HS-5 (cell line): ENCODE data around the gene COL18A1.
"Not testable (repeated sequence)": the region's sequence is repeated elsewhere in the genome, so short reads cannot be mapped to it uniquely, and the experiment has no call there.

Source experiments
- DNase-seq: peaks from one replicate; pipeline ENCODE4 v3.0.0-alpha.2; 2012; ENCODE audit warnings: low read depth

Gene COL18A1

DNA sequence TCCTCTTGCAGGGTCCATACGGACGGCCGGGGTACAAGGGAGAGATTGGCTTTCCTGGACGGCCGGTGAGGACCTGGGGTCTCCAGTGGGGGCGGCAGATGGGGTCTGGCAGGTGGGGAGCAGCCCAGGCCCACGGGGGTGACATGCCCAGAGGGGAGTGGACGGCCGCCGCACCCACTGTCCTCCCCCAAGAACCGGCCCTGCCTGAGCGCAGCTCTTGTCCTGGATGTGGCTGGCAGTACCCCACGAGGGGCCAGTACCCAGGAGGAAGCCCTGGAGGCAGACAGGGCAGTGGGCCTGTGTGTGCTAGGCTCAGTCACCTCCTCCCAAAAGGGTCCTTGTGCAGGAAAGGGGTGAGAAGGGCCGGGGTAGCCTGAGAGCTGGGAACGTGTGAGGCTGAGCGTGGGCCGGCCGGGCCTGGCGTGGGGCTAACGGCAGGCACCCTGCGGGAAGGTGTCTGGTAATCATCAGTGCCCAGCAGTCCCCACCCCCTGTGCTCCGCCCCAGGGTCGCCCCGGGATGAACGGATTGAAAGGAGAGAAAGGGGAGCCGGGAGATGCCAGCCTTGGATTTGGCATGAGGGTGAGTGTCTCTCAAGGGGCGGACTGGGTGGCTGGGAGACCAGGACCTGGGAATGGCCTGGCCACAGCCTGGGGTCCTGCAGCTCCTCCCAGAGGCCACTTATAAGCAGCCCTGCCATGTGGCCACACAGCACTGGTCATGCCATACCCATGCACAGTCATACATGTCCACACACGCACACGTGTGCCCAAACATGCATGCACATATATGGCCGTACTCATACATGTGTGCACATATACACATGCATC, 90.1 kb downstream of the COL18A1 start:
- no peak for DNase-seq

DNA sequence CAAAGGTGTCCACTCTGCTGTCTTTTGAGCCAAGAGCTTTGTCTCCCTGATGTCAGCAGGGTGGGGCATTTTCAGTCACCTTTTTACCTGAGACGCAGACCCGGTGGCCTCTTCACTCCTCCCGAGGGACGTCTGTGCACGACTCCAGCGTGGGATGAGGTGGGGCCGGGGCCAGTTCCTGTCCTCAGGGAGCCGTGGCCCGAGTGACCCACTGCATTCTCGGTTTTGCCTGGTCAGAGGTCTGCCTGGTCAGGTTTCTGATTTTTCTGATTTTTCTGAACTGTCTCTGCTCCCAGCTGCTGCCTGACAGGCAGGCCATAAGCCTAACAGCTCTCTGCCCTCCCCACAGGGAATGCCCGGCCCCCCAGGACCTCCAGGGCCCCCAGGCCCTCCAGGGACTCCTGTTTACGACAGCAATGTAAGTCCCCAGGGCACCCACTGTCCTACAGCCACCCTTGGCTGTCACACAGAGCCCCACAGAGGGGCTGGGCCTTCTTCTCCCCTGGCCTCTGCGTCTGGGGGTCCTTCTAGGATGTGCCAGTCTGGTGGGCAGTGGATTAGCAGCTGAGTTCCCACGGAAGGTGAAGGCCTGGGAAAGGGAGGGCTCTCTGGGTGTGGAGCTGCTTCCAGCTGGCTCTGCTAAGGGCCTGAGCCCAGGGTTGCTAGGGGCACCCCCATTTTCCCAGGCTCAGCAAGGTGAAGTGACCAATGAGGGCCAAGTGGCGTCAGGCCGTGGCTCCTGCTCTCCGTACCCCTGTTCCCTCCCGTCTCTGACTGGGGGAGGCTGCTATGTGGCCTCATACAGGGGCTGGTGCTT, 91.4 kb downstream of the COL18A1 start:
- no peak for DNase-seq

DNA sequence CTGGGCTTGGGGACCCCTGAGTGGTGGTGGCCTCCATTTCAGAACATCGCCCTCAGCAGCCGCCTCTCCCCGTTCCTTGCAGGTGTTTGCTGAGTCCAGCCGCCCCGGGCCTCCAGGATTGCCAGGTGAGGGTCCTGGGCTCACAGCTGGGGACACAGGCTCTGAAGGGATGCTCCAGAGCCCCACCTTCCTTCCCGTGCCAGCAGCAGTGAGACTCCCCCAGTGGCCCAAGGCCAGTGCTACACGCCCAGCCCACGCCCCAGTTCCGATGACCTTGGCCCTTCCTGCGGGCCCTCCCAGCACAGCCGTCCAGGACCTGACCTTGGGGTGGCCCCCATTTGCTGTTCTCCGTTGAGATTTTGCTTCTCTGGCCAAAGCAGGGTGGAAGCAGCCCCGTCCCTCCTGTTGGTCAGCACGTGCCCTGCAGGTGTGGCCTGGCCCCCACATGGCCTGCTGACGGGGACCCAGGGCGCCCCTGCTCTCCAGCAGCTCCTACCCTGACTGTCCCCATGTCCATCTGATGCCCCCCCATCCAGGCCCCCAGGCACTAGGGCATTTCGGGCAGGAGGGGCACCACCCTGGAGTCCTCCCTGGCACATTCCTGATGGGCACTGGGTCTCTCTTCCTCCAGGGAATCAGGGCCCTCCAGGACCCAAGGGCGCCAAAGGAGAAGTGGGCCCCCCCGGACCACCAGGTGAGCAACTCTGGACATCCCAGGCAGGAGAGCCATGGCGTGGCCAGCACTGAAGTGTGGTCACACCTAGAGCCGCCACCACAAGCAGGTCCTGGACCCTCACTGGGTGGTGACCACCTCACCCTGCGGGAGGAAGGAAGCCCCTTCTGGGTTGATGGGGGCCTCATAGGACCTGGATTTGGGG, 92.2 kb downstream of the COL18A1 start:
- DNase-seq, result no peak

DNA sequence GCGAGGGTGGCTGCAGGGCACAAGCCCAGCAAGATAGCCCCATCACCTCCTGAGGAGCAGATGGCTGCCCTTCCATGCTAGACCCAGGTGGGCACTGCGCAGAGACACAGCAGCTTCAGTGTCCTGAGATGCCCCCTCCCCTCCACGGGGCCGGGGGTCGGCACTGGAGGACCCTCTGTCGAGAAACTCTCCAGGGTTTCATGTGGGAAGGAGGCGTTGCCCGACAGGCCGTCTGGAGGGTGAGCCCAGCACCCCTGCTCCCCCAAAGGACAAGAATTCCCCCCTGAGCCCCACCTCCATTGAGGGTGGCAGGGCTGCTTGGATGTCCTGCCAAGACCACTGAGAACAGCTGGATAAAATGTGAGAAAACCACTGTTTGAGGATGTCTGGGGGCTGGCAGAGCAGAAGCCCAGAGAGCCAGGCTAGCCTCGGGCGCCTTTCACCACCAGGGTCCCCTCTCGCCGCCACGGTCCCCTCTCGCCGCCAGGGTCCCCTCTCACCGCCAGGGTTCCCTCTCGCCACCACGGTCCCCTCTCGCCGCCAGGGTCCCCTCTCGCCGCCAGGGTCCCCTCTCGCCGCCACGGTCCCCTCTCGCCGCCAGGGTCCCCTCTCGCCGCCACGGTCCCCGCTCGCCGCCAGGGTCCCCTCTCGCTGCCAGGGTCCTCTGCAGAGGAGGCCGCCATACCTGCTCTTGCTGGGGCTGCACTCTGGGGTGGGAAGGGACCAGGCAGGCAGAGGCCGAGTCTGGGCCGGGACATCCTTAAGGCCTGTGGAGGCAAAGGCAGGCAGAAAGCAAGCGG, 93.1 kb downstream of the COL18A1 start:
- DNase-seq, result no peak

DNA sequence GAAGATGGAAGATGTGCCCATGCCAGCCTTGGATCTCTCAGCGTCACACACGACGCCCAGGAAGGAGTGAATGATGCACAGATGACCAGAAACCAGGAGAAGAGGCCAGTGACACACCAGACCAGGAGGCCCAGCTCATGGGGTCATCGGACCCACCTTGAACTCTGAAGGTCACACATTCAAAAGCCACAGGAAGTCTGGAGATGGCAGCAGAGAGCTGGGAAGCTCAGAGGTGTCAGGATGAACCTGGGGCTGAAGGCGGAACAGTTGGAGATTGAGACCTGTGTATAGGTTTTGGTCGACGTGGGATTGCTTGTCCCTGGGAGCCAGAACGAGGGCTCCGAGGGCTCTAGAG, 93.7 kb downstream of the COL18A1 start:
- DNase-seq, result no peak

DNA sequence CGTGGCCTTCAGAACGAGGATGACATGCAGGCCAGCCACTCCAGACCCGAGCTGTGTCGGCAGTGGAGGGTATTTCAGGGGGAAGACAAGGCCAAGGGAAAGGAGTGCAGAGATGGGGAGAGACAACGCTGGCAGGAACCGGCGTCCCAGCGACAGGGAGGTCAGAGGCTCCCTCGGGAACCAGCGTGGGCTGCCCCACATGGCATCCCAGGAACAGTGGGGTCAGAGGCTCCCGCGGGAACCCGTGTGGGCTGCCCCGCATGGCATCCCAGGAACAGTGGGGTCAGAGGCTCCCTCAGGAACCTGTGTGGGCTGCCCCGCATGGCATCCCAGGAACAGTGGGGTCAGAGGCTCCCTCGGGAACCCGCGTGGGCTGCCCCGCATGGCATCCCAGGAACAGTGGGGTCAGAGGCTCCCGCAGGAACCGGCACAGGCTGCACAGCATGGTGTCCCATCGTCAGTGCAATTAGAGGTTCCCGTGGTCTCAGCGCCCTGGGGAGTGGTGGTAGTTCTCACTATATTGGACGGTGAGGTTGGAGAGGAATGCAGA, 94.3 kb downstream of the COL18A1 start:
- DNase-seq, result no peak

DNA sequence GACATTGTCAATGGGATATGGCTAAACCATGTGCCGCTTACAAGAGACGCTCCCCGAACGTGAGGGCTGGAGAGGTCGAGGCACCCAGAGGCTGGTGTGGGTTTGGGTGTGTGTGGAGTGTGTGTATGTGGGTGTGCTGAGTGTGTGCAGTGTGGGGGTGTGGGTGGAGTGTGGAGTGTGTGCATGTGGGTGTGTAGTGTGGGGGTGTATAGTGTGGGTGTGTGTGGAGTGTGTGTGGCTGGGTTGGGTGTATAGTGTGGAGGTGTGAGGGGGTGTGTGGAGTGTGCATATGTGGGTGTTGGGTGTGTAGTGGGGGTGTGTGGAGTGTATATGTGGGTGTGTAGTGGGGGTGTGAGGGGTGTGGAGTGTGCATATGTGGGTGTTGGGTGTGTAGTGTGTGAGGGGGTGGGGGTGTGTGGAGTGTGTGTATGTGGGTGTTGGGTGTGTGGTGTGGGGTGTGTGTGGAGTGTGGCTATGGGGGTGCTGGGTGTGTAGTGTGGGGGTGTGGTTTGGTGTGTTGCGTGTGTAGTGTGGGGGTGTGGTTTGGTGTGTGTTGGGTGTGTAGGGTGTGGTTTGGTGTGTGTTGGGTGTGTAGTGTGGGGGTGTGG, 95.1 kb downstream of the COL18A1 start:
- DNase-seq, result no peak

DNA sequence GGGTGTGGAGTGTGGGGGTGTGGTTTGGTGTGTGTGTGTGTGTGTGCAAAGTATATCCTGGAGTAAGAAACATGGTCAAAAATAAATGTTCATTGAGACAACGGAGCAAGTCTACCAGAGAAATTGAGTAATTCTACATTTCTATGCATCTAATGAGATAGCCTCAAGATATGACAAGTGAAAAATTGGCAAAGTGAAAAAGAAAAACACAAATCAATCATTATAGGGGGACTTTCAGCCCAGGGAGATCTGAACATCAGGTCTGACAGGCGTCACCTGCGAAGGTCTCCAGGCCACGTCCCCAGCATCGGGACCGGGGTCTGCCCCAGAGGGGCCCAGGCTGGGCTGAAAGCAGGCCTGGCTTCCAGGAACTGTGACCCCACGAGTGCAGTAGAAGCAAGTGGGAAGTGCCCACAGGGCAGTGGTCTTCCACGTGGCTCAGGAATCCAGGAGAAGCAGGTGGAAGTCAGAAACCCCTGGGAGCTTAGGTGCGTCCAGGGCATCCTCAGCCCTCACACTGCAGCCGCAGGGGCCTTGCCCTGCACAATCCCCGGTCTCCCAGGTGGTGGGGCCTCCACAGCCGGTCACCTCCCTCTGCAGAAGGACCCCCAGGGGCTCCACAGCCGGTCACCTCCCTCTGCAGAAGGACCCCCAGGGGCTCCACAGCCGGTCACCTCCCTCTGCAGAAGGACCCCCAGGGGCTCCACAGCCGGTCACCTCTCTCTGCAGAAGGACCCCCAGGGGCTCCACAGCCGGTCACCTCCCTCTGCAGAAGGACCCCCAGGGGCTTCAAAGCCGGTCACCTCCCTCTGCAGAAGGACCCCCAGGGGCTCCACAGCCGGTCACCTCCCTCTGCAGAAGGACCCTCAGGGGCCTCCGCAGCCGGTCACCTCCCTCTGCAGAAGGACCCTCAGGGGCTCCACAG, 96.4 kb downstream of the COL18A1 start:
- DNase-seq, result not testable (repeated sequence)

DNA sequence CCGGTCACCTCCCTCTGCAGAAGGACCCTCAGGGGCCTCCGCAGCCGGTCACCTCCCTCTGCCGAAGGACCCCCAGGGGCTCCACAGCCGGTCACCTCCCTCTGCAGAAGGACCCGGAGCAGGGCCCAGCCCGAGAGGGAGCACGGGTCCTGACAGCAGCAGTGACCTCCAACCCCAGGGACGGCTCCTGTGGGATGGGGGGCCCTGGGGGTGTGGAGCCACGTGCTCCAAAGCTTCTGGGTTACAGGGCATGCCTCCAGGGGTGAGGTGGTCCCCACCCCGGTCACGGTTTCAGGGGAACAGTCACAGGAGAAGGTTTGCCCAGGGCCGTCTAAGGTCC, 97.0 kb downstream of the COL18A1 start:
- DNase-seq, result no peak

DNA sequence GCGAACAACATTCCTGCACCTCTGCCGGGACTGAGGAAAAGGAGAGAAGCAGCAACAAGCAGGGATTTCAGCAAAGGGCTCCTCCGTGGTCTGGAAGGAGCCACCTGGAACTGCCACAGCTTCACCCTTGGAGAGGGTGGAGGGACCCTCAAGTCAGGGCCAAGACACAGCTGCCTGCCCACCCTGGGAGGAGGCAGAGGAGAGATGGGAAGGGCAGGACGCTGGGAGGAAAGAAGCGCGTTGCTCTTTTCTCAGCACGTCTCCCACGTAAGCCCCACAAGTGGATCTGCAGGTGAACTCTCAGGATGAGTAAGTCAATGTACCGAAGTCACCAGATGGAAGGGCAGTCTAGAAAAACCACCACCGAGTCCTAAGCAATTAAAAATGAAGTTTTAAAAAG, 97.6 kb downstream of the COL18A1 start:
- DNase-seq, result no peak

DNA sequence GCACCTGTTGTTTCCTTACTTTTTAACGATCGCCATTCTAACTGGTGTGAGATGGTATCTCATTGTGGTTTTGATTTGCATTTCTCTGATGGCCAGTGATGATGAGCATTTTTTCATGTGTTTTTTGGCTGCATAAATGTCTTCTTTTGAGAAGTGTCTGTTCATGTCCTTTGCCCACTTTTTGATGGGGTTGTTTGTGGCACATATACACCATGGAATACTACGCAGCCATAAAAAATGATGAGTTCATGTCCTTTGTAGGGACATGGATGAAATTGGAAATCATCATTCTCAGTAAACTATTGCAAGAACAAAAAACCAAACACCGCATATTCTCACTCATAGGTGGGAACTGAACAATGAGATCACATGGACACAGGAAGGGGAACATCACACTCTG, 98.3 kb downstream of the COL18A1 start:
- not testable (repeated sequence) for DNase-seq

DNA sequence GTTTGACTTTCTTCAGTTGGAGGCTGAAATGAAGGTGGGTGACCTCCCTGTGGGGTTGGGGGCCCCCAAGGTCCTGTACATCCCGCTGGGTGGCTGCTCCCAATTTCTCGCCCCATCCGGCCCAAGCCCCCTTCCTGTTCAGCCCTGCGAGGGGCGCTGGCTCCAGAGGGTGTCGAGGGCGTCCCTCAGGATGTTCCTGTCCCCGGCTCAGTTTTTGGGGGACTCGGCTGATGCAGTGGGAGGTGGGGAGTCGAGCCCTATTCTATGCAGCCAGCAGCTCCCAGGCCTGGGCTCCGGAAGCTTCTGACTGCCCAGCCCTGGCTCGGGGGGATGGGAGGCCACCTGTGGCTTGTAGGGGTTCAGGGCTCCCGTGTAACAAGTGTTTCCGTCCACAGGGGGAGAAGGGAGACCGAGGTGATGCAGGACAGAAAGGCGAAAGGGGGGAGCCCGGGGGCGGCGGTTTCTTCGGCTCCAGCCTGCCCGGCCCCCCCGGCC, 99.1 kb downstream of the COL18A1 start:
- no peak for DNase-seq

DNA sequence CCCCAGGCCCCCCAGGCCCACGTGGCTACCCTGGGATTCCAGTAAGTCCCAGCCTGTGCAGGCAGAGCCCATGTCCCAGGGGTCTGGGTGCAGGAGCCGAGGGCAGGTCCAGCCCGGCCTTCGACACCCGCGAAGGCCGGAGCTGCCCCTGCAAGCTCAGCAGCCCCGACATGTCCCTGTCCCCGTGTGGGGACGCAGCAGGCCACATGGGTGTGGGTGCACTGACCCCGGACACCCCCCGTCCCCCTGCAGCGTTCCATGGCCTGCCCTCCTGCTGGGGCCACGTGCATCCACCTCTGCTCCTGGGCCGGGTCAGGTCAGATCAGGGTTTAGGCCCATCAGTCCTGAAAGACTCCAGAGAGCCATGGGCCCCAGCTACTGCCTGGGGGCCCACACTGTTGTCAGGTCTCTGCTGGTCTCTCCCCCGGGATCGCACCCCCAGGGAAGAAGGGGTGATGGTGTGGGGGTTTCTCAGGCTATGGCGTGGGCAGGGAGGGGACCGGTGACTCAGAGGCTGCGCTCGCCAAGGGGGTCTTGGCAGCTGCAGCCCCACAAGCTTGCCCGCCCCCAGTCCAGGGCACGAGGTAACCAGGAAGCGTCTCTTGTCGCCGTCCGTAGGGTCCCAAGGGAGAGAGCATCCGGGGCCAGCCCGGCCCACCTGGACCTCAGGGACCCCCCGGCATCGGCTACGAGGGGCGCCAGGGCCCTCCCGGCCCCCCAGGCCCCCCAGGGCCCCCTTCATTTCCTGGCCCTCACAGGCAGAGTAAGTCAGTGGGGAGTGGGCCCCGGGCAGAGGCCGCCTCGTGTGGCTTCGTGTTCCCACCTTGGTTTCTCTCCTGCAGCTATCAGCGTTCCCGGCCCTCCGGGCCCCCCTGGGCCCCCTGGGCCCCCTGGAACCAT, 99.8 kb downstream of the COL18A1 start:
- no peak for DNase-seq

DNA sequence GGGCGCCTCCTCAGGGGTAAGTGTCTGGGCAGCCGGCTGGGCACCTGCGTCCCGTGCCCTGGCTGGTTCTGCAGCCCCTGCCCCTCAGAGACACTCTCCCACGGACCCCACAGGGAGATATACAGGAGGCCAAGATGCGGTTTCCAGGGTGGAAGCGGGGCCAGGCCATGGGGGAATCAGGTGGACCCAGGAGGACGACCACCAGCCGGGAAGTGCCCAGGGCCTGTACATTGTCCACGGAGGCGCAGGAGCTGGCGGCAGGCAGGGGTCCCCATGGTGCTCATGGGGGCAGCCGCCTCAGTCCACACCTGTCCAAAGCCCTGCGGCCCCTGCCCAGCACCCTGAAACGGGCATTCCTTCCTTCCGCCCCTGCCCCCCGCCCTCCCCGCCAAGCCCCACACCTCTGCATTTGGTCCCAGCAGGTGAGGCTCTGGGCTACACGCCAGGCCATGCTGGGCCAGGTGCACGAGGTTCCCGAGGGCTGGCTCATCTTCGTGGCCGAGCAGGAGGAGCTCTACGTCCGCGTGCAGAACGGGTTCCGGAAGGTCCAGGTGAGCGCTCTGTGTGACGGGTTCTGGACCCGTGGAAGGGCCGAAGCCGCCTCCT, 100.6 kb downstream of the COL18A1 start:
- no peak for DNase-seq

DNA sequence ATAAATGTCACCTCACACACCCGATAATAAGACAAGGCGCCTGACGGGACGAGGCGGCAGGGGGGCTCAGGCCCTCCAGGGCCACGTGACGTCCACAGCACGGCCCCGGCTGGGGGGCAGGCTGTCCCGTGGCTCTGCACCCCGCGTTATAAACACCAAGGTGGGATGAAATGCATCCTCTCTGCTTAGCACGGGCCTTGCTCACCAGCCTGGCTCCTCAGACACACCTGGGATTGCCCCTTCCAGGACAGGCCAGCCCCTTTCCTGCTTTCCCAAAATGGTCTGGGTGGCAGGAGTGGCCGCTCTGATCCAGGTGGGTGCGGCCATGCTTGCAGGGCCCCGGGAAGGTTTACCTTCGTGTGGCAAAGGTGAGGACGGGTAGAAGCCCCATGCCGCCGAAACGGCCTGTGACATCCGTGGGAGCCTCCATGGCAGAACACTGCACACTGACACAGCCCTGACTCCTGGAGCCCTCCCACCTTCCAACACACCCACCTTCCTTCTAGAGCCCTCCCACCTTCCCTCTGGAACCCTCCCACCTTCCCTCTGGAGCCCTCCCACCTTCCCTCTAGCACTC, 101.4 kb downstream of the COL18A1 start:
- no peak for DNase-seq

DNA sequence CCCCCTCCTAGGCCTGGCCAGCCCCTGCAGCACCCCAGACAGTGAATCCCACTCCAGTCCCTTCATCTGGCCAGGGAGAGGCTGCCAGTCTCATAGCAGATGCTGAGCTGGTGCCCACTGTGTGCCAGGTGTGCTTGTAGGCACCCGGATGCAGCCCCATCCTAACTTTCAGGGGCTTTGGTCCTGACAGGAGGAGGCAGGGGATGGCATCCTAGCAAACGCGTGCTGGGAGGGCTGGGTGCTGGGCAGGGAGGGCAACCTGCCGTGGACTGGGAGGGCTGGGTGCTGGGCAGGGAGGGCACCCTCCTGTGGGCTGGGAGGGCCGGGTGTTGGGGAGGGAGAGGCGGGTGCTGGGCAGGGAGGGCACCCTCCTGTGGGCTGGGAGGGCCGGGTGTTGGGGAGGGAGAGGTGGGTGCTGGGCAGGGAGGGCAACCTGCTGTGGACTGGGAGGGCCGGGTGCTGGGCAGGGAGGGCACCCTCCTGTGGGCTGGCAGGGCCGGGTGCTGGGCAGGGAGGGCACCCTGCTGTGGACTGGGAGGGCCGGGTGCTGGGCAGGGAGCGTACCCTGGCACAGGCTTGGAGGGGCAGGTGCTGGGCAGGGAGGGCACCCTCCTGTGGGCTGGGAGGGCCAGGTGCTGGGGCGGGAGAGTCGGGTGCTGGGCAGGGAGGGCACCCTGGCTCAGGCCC, 102.0 kb downstream of the COL18A1 start:
- no peak for DNase-seq

DNA sequence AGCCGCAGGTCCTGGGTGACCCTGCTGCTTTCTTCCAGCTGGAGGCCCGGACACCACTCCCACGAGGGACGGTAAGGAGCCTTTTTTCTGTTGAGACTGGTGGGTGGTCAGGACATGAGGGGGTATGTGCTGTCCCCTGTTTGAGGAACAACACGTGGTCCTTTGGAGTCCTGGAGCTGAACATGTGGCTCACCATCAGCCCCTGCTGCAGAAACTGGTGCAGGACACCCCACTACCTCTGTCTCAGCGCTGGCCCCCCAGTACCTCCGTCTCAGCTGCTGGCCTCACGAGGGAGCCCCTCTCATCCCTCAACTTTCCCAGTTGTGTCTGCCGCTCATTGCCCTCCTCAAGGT, 102.5 kb downstream of the COL18A1 start:
- no peak for DNase-seq
